Upper lobe of right lung (tissue), 1 donor: Measurements from ENCODE around the gene GRID1. TPM values are rescaled to one million over a fixed set of nuclear protein-coding genes. Genes with fewer than 3 reads are reported as not detected.

Experiments used
- ATAC-seq: fragments of 200-7000 bp; cut with Tn5 transposase; one replicate; pipeline ENCODE4 v1.9.1; 2020; ENCODE audit warnings: mild to moderate bottlenecking, moderate library complexity
- DNase-seq: peaks from one replicate; pipeline ENCODE4 v3.0.0-alpha.2; 2020
- H3K27ac ChIP-seq: fragments of 200-600 bp; one replicate; pipeline ENCODE4 v1.8.0; 2022
- H3K27me3 ChIP-seq: fragments of 200-600 bp; one replicate; pipeline ENCODE4 v1.8.0; 2022; ENCODE audit warnings: mild to moderate bottlenecking
- H3K36me3 ChIP-seq: fragments of 200-600 bp; one replicate; pipeline ENCODE4 v1.8.0; 2022
- H3K4me1 ChIP-seq: fragments of 200-600 bp; one replicate; pipeline ENCODE4 v1.8.0; 2022
- H3K4me3 ChIP-seq: fragments of 200-600 bp; one replicate; pipeline ENCODE4 v1.8.0; 2022; ENCODE audit warnings: mild to moderate bottlenecking
- H3K9me3 ChIP-seq: fragments of 200-600 bp; one replicate; pipeline ENCODE4 v1.8.0; 2022
- intact Hi-C: fragments of 100-400 bp; cut with DNase I; formaldehyde crosslinking; loops from one replicate; pipeline ENCODE4 v1.11.0; 2022
- total RNA-seq: library from RNA; stranded (reverse); fragmentation: NEBNext Ultra II Directional; extraction: Animal tissue kit (Norgen Biotek cat#: 25700); gene quantifications from one replicate; pipeline ENCODE4 v1.2.1, GENCODE V29; 2021
- TF ChIP-seq, protein P1 (sequence below): fragments of 200-600 bp; IDR thresholded peaks from one replicate; pipeline ENCODE4 v1.8.0; 2022; ENCODE audit warnings: antibody characterized with exemption
- donor health status: DM: no; HTN: yes; CAD: no; lungs with severe emphysema.

GRID1 gene
- total RNA-seq, 1 donor from 2014 or later, result 3.0 TPM

DNA sequence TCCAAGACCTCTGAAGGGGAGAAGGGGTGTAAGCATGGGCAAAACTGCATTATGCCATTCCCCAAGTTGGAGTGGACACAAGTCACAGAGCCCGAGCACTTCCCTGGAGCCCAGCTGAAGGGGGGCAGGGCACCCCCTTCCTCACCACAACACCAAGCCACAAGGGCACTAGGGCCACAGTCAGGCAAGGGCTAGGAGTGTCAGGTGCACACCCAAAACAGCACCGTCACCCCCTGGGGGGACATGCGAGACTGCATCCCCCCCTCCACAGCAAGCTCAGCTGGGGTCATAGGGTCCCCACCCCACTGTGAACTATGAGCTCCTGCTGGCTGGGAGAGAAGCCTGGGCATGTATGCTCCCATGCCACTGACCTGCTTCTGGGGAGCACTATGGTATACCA is 143.9 kb downstream of the GRID1 start:
- H3K4me1 ChIP-seq, result no peaks in the 10 kb centered on the region
- no peak overlapping the region for H3K27ac ChIP-seq
- TF ChIP-seq, protein P1, sequence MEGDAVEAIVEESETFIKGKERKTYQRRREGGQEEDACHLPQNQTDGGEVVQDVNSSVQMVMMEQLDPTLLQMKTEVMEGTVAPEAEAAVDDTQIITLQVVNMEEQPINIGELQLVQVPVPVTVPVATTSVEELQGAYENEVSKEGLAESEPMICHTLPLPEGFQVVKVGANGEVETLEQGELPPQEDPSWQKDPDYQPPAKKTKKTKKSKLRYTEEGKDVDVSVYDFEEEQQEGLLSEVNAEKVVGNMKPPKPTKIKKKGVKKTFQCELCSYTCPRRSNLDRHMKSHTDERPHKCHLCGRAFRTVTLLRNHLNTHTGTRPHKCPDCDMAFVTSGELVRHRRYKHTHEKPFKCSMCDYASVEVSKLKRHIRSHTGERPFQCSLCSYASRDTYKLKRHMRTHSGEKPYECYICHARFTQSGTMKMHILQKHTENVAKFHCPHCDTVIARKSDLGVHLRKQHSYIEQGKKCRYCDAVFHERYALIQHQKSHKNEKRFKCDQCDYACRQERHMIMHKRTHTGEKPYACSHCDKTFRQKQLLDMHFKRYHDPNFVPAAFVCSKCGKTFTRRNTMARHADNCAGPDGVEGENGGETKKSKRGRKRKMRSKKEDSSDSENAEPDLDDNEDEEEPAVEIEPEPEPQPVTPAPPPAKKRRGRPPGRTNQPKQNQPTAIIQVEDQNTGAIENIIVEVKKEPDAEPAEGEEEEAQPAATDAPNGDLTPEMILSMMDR, result no peak
- DNase-seq, result no peak
- ATAC-seq, result no peak
- no peaks in the 10 kb centered on the region for H3K9me3 ChIP-seq
- H3K36me3 ChIP-seq, result no peaks in the 10 kb centered on the region
- intact Hi-C loops, result no loop called here
- no peaks in the 10 kb centered on the region for H3K27me3 ChIP-seq
- H3K4me3 ChIP-seq, result no peak overlapping the region

DNA sequence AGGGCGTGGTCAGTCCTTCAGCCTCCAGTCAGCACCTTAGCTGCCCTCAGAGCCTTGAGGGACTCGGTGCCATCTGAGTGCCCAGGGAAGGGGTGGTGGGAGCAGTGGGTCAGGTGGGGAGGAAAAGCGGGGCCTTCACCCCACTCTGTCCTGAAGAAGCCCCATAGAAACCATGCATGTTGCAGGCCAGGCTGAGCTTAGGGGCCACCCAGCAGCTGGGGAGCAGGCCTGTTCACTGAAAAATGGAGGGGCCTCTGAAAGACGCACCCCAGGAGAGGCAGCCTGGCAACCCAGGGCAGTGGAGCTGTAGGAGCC is 144.3 kb downstream of the GRID1 start:
- no peak overlapping the region for H3K4me3 ChIP-seq
- no peaks in the 10 kb centered on the region for H3K9me3 ChIP-seq
- H3K4me1 ChIP-seq, result no peaks in the 10 kb centered on the region
- H3K27ac ChIP-seq, result no peak overlapping the region
- H3K36me3 ChIP-seq, result no peaks in the 10 kb centered on the region
- no peak for ATAC-seq
- intact Hi-C loops, result no loop called here
- no peaks in the 10 kb centered on the region for H3K27me3 ChIP-seq
- TF ChIP-seq, protein P1, result no peak
- no peak for DNase-seq

DNA sequence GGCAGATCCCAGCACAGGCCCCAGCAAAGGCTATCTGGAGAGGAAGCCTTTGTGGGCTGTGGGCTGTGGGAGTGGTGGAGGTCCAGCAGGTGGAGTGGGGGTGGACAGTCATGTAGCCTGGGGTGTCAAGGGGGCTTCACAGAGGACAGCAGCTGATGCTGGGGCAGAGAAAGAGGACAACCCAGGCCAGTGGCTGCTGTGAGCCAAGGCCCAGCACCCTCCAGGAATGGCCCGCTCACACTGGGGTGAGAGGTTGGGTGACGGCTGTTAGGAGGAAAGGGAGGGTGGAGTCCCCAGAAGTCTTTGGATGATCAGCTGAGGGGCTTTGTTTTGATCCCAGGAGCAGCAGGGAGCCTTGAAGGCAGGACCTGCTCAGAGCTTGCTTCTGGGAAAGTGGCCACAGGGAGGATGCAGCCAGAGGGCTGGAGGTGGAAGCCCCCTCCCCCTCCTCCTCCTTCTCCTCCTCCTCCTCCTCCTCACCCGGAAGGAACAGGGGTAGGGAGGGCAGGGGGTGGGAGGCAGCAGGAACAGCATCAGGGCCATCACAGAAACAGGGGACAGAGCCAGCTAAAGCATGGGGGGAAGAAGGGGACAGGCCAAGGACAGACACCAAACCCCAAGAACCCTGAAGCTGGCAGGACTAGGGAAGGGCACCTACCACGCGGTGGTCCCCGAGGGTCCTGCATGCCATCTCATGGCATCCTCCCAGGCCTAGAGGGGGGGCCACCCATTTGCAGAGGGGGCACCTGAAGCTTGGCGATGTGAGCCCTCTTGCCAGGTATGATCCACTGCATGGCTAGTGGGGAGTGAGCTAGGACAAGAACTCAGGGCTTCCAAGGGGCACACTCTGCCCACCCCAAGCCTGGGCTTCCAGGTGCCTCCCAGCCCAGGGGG is 144.9 kb downstream of the GRID1 start:
- H3K36me3 ChIP-seq, result no peaks in the 10 kb centered on the region
- no peak overlapping the region for H3K27ac ChIP-seq
- no peak for ATAC-seq
- H3K4me1 ChIP-seq, result no peaks in the 10 kb centered on the region
- H3K4me3 ChIP-seq, result no peak overlapping the region
- intact Hi-C loops, result no loop called here
- TF ChIP-seq, protein P1, result no peak
- H3K9me3 ChIP-seq, result no peaks in the 10 kb centered on the region
- no peak for DNase-seq
- no peaks in the 10 kb centered on the region for H3K27me3 ChIP-seq

DNA sequence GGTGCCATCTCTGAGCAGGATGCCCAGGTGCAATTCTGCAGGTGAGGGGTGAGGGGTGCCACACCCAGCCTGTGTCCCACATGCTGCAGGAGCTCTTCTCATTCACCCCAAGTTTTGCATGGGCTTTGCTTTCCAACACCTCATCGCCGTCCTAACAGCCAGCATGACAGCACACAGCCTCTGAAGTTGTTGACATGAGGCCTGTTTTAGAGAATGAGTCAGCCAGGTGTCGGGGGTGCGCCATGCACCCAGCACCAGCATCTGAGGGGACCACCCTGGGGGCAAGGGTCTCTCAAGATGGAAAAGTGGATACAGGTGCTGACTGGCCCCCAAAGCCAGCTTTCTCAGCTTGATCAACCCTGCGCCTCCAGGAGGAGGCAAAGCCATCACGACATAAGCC is 146.0 kb downstream of the GRID1 start:
- ATAC-seq, result no peak
- intact Hi-C loops, result no loop called here
- Histone ChIP-seq H3K4me3 (no peak overlapping the region), H3K36me3 (no peaks in the 10 kb centered on the region), H3K9me3 (no peaks in the 10 kb centered on the region), H3K4me1 (no peaks in the 10 kb centered on the region), H3K27me3 (no peaks in the 10 kb centered on the region), H3K27ac (no peak overlapping the region)
- no peak for DNase-seq
- TF ChIP-seq, protein P1, result no peak

DNA sequence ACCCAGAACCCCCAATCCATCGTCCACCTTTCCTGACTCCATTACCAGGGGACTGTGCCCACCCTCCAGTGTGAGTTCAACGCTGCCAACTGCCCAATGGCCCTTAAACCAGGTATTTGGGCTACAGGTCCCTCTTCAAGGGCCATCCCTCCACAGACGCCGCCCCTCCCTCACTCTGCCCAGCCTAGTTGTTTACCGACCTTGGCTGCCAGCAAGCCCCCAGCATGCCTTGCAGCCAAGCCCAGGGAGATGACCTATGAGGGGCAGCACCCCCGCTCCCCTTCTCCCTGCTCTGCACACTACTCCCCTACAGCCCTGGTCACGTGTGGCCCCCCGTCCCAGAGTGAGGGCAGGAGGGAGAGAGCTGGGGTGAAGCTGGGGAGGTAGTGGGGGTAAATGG is 147.3 kb downstream of the GRID1 start:
- DNase-seq (no peak), ATAC-seq (no peak)
- no peaks in the 10 kb centered on the region for H3K9me3 ChIP-seq
- intact Hi-C loops, result no loop called here
- H3K4me3 ChIP-seq, result no peak overlapping the region
- H3K36me3 ChIP-seq, result no peaks in the 10 kb centered on the region
- no peaks in the 10 kb centered on the region for H3K4me1 ChIP-seq
- no peaks in the 10 kb centered on the region for H3K27me3 ChIP-seq
- no peak overlapping the region for H3K27ac ChIP-seq
- TF ChIP-seq, protein P1, result no peak
